GM18498 (cell line): ENCODE data around the gene HEMK1.

ENCODE experiments used
- ATAC-seq: cut with Tn5 transposase; IDR thresholded peaks from one replicate; pipeline ENCODE4 v1.9.1; 2021; ENCODE audit warnings: mild to moderate bottlenecking, moderate library complexity; ENCODE audit not compliant: unreplicated experiment

The HEMK1 gene

DNA sequence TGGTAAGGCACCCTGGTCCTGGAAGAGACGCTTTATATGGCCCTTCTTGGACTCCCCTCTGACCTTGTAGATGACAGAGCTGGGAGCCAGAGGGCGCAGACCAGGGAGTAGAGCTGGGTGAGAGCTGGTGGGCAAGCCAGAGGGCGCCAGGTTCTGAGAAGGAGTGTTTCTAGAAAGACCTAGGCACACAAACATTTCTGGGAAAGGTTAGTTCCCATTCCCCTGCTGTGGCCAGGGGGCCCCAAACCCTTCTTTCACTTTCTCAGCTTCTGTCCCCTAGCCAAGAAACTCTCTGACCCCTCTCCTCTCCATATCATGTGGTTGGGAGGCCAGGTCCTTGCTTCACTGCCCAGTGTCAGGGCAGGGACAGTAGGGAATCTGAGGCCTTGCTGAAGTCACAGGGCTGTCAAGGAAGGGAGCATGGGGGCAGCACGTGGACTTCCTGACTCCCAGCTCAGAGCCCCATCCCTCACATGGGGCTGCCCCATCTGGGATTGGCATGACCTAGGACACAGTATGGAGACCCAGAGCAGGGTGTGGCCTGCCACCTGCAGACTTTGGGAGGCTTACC is 3.6 kb downstream of the HEMK1 start:
- no peak for ATAC-seq

DNA sequence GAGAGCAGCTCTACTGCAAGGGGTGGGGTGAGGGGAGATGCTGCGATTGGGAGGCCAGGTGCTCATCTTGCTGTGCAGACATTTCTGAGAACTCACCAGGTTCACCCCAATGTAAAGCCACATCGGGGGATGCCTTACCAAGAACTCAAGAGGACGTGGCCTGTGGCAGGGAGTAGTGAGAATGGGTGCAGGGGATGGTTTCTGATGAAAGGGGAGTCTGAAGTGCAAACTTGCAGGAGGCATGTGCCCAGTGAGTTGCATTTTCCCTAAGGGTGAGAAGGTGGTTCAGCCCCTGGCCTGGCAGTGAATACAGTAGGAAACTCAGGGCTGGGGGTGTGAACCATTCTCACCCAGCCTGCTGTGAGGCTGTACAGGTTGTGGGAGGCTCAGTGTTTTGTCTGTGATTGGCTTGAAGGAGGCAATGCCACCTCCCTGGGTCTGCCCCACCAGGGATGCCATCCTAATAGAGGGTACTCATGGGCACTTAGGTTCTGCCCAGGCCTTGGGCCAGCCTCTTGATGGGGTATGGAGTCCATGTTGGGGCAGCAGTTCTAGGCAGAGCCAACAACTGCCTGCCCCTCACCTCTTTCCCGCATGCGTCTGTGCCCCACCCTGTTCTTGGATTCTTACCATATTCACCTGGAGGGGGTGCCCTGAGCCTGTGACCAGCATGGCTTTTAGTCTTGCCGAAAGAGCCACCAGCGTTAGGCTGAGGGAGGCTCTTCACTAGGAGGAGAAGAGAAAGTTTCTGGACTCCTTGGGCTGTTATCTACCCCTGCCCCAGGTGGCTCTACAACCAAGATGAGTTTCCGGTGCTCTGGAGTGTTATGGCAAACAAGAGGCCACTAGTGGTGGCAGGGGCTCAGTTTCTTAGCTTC is 4.5 kb downstream of the HEMK1 start:
- ATAC-seq, result no peak

DNA sequence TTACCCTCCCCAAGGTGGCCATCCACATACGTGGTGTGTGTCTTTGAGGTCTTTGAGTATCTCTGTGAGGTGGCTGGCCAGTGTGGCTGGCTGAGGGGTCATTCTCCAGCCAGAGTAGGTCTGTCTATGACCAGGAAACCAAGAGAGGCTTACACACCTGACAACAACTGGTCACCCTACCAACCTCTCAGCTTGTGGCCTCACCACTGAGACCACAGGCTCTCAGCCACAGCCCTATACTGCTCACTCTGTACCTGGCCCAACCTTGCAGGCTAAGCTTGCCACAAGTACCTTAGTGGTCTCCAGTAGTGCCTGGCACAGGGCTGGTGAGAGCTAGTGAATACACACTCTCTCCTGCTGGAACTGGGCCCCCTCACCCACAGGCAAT is 5.1 kb downstream of the HEMK1 start:
- ATAC-seq, result no peak

DNA sequence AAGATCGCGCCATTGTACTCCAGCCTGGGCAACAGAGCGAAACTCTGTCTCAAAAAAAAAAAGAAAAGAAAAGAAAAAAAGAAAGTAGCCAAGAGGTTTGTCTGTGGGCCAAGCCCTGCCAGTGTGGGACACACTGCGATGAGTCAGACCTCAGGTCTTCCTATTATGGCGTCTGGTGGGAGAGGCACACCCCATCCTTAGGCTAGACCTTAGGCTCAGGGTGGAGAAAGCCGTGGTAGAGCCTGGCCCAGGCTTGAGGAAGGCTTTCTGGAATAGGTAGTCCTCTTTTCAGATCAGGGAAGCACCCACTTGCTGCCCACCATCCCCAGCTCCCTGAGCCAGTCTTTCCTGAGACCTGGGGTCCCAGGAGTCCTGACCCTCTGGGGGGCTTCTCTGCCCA is 6.0 kb downstream of the HEMK1 start:
- ATAC-seq, result no peak

DNA sequence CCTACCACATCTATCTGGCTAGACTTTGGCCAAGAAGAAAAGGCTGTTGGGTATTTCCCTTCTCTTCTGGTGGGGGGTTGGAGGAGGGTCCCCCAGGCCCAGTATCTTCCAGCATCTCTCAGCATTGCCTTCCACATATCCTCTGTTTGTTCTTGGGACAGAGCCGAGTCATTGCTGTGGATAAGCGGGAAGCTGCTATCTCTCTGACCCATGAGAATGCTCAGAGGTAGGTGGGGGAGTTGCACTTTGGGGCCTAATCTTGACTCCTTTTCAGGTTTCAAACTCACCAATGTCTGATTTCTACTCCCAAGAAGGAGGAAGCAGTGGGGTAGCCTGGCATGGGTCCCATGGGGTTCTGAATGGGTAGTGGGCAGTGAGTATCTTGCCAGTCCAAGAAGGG is 8.0 kb downstream of the HEMK1 start:
- ATAC-seq, result no peak

DNA sequence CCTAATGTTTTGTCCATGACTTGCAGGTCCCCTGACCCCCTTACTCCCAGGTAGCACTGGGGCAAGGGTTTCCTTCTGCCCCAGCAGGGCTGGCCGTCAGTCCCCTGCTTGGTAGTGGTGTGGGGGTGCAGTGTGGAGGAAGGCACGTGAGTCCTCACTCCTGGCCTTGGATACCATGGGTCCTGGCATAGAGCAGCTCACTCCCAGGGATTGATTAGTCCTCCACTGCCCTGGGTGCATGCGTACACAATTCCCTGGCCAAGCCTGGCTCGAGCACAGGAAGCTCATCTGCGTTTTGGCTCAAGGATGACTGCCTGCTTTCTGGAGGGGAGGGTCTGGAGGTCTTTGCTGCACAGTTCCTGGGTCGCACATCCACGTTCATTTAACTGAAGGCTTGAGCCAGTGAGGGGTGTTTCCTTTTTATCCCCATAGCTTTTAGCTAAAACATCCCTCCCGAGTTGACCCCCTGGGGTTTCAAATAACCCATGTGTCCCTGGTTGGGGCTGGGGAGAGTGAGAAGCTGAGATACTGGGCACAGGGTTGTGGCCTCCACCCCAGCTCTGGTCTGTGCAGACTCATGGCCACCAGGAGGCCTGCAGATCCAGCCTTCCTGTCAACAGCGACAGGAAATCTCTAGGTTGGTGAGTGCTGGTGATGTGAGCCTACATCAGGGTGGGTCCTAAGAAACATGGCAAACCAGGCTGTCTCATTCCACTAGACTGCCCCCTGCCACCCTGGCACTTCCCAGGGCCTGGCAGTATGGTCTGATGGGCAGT is 11.5 kb downstream of the HEMK1 start:
- no peak for ATAC-seq

DNA sequence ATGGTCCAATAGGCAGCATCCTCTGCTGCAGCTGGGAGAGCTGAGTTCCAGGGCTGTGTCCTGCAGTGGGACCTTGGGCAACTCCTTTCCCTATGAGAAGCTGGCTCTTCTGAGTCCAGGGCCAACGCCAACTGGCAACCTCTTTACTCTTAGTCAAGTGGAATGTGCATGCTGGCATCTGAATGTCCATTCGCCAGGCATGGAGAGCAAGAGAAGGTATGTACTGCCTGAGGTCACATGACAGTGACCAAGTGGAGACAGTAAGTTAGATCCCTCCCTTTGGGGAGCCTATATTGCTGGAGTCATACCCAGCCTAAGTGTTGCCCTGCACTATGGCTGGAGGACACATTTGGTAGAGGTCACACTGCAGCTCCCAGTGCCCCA is 12.1 kb downstream of the HEMK1 start:
- ATAC-seq, result no peak

DNA sequence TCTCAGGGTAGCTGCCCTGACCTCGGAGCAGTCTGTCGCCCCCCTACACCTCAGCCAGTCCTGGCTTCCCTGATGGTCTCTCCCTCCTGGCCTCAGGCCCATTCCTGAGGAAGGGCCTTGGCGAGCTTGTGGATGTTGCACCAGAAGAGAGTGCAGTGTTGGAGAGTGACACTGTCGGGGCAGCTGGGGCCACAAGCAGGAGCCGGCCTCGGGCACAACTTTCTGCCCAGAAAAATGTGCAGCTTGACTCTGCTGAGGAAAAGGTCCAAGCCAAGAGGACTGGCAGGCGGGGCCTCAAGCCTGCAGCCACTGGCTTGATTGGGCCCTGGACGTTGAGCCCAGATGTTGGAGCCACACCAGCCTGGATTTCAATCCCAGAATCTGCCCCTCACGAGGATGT is 12.8 kb downstream of the HEMK1 start:
- no peak for ATAC-seq

DNA sequence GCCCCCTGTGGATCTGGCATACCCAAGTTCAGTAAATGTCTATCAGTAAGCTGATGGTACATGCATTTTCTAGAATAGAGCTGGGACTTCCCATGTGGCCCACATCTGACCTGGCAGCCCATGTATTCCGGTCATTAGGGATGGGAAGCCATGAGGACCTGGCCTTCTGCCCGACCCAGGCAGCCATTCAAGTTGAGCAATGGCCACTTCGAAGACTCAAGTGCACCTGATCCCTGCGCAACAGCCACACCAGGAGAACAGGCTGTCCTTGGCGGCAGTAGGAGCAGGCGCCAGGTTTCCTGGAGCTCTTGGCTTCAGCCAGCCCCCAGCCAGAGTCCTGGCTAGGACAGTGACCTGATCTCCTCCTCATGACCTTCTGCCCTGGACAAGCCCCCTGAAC is 14.6 kb downstream of the HEMK1 start:
- ATAC-seq, result no peak

DNA sequence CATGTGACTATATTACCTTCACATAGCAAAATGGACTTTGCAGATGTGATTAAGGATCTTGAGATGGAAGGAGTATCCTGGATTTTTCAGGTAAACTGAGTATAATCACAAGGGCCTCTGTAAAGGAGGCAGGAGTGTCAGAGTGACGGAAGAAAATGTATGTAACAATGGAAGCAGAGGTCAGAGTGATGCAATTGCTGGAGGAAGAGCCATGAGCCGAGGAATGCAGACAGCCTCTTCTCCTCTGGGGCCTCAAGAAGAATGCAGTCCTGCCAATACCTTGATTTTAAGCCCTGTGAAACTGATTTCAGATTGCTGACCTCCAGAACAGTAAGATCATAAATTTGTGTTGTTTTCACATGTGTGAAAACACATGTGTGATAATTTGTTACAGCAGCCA is 15.1 kb downstream of the HEMK1 start:
- no peak for ATAC-seq

DNA sequence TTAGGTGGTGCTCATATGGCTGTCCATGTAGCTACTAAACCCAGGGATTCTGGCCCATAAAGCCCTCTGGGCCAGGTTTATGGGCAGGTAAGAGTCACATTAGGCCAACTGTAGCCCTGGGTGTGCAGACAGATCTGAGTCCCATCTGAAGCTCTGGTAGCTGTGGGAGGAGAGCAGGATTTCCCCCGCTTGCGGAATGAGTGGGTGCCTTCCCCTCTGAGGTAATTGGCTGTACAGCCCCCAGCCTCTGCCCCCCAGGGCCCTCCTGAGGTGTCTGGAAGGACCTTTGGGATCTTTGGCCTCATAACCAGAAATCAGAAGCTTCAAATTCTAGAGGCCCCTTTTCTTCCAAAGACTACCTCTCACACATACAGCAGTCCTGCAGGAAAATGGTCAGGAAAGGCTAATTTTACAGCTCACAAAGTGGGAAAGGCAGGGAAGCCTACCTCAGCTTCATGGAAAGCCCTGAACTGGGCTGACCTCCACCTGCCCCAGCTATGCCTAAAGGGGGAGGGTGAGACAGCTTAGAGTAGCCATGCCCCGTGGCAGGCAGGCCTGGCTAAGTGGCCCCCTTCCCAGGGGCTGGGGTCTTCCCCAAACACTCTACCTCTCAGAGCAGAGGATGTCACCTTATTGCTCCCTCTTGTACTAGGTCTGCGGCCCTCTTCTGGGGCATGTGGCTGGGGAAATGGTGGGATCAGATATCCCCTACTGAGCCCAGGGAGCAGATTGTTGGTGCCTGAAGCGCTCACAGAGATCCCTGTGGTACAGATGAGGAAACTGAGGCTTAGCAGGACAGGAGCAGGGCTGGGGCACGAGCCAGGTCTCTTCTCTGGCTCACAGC is 16.8 kb downstream of the HEMK1 start:
- no peak for ATAC-seq

DNA sequence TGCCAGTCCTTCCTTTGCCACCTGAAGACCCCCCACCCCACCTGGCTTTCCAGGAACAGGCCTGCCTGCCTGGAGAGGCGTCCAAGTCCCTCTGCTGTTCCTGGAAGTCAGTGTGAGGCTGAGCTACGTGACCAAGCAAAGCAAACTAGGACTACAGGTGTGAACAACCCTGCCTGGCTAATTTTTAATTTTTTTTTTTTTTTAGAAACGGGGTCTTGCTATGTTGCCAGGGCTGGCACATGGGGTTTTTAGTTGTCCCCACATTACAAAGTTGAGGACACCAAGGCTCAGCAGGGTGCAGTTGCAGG is 17.4 kb downstream of the HEMK1 start:
- no peak for ATAC-seq

DNA sequence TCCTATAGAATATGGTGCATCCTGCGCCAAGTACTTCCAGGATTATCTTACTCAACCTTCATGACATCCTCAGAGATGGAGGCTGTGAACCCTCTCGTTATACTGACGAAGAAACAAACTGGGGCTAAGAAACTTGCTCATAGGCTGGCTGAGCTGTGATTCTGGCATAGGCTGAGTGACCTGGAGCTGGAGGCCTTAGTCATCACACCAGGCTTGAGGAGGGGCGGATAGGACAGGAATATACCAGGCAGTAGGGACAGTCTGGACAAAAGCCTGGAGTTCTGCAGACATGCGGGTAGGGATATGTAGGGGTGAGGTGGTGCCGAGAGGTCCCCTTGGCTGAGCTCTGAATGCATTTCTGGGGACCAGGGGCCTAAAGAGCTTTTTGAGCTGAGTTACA is 18.1 kb downstream of the HEMK1 start:
- ATAC-seq, result no peak

DNA sequence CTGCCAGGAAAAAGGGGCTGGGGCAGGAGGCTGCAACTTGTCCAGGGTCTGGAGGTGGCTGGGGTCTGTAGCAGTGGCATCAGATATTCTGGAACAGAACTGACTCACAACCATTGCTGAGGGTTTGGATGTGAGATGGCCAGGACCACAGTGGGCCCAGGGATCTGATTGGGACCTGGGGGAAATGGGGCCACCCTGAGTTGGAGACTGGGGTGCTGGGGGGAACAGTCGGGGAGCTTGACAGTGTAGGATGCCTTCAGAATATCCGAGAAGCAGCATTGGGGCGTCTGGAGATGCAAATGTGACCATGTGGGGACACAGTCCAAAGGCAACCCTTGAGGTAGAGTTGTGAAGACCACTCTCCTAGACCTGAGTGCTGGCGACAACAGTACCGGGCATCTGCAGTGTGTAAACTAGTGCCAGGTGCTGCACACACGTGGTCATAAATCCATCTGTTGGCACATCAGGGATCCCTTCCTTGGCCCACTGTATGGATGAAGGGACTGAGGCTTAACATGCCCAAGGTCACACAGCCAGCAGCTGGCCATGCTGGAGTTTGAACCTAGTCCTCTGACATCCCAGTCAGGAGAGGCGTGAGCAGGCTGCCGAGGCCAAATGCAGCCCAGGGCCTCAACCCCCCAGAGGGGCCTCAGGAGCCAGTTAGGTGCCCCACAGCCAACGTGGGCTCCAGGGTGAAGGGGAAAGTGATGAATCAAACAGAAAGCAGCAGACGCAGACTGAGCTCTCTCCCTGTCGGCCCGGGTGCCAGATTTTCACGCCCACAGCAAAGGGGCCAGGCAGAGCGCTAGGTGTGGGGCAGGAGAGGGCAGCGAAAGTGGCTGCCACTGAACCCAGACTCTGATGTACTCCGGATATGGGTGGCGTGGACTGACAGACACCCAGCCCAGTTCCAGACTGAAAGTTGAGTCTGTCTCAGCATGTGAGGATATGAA is 18.8 kb downstream of the HEMK1 start:
- ATAC-seq, result peak; percentile 50

DNA sequence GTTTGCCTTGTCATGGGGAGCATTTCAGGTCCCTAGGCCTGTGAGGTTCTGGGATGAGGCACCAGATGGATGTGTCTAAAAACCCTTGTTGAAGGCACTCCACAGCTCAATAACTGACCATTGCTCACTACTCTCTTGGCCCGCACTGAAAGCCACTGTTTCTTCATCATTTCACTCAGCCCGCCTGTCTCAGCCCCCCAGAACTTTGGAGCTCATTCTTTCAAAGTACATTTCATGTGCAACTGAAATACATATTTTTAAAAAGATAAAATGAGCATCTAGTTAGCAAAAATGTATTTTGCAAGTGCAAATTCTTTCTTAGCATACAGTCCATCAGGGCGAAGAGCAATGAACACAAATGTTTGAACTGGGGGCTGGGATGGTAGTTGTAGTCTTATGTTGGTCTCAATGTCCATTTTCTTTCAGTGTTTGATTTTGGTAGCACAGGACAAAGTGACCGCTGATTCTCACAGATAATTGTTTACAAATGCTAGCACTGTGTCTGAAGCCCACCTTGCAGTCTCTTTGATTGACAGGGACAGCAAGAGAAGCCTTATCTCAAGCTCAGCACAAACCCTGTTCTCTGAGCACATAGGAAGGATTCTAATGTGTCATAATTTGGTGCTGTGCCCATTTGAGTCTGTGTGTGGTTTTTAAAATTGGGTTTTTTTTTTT is 19.6 kb downstream of the HEMK1 start:
- ATAC-seq, result no peak

DNA sequence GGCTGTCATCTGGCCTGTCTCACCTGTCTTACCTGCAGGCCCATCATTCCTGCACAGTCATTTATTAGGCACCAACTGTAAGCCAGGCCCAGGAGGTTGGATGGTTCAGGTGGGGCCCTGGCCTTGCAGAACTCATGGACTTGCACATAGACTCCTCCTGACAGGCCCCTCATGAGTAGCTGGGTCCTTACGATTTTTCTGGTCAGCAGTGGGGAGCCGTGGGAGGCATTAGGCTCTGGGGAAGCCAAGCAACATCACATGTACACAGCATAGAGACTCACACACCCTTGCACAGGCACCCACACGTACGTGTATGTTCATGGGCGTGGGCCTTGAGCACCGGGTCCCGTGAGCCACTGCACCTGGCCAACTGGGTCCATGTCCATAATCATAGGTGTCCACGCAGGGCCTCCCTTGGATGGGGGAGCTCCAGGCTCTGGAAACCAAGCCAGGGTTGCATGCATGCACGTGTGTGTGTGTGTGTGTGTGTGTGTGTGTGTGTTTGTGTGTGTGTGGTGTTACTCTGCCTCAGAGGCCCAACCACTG is 21.9 kb downstream of the HEMK1 start:
- ATAC-seq, result no peak

DNA sequence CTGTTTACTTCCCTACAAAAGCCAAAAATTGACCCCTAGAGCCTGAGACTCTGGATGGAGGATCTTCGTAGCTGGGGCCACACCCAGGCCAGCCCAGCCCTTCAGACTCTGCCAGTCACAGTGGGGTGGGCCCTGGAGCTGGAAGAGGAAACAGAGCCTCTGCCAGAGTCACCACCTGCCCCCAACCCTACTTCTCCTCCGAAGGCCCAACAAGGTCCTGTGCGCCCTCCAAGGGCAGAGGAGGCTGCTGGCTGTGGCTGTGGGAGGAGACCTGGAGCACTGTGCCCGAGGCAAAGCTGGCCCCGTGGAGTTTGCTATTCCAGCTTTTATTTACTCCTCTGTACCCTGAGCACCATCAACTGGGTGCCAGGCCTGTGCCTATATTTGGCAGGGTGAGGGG is 23.2 kb downstream of the HEMK1 start:
- ATAC-seq, result no peak

DNA sequence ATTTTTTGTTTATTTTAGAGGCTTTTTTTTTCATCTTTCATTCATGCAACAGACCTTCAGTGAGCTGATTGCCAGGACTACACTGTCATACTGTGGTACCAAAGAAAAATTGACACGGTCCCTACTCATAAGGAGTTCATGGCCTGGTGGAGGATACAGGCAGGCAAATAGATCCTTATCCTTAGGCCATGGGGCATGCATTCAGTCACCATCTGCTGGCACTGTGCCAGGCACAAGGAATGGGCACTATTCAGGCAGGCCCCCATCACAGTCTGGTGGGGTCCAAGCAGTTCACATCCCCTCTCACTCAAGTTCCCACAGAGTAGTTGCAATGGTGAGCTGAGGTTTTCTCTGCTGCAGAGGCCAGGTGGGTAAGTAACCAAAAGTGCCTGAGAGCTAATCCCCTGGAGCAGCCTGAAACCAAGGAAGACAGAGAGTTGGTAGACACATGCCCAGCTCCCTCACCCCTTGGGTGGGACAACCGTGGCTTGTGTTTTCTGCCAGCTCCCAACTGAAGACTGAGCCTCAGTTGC is 25.0 kb downstream of the HEMK1 start:
- ATAC-seq, result no peak

DNA sequence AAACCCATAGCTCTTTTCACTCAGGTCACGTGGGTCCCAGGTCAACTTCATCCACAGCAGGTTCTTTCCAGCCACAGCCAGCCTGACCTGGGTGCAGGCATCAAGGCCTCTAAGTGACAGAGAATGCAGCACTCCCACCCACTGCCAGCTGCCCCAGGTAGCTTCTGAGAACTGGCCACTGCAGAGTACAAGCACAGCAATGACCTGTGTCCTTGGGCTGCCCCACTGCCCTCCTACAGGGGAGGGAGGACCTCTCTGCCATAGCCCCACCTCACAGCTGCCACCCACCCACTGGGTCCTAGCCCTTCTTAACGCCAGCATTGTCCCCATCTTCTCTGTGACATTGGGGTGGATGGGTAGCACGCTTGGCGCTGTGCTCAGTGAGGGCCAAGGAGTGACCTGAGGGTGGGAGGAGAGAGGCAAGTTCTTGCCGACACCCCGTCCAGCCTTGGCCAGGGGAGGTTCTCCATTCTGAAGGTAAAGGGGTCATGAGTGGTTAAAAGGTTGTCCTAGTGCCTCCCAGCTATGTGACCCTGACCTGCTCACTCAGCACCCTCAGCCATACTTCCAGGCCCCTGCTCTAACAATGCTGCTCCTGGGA is 29.9 kb downstream of the HEMK1 start:
- ATAC-seq, result no peak
